ENCODE measurements around the gene CDYL. TPM values are rescaled to one million over a fixed set of nuclear protein-coding genes. Genes with fewer than 3 reads are reported as not detected.

Gene CDYL
- total RNA-seq, 4 donors from 2014 or later = 32.1 to 61.4 (median 39.0) TPM

GRCh38 chr6:4870821-4871494 lies 94.8 kb downstream of the CDYL start:
- no peak overlapping the region for H3K4me3 ChIP-seq (ENCODE audit: low read depth, poor library complexity, severe bottlenecking)
- WGBS, 2 donors = 91 to 93% methylated on average over 3 of the region's 3 CpGs
- no peak for TF ChIP-seq CTCF (IDR thresholded peaks at IDR 0.05)
- TF ChIP-seq POLR2A (IDR thresholded peaks at IDR 0.05) = no peak
- intact Hi-C loops (cut with DNase I; ENCODE audit: low total_unique reads) = no loop called here
- DNase-seq (ENCODE audit: low spot score in 2 of 2) = no peak

- intact Hi-C loops (cut with DNase I; ENCODE audit: low total_unique reads) = no loop called here
- DNase-seq (ENCODE audit: low spot score in 2 of 2) = no peak
- WGBS, 2 donors = 95 to 96% methylated on average over 5 of the region's 5 CpGs
- no peak for TF ChIP-seq CTCF (IDR thresholded peaks at IDR 0.05)
- TF ChIP-seq POLR2A (IDR thresholded peaks at IDR 0.05) = no peak
- no peak overlapping the region for H3K4me3 ChIP-seq (ENCODE audit: low read depth, poor library complexity, severe bottlenecking)
These were observed 95.6 kb downstream of the CDYL start for GRCh38 chr6:4871825-4872224.

GRCh38 chr6:4872841-4873240 lies 96.6 kb downstream of the CDYL start:
- 52 to 60% methylated on average over 2 of the region's 2 CpGs for whole genome bisulfite sequencing, 2 donors
- DNase-seq (ENCODE audit: low spot score in 2 of 2) = no peak
- no peak for TF ChIP-seq CTCF (IDR thresholded peaks at IDR 0.05)
- no peak for TF ChIP-seq POLR2A (IDR thresholded peaks at IDR 0.05)
- intact Hi-C loops (cut with DNase I; ENCODE audit: low total_unique reads) = no loop called here
- no peak overlapping the region for H3K4me3 ChIP-seq (ENCODE audit: low read depth, poor library complexity, severe bottlenecking)

GRCh38 chr6:4873928-4874327 lies 97.7 kb downstream of the CDYL start:
- intact Hi-C loops (cut with DNase I; ENCODE audit: low total_unique reads) = no loop called here
- no peak for DNase-seq (ENCODE audit: low spot score in 2 of 2)
- H3K4me3 ChIP-seq (ENCODE audit: low read depth, poor library complexity, severe bottlenecking) = no peak overlapping the region
- WGBS, 2 donors = 68 to 70% methylated on average over 6 of the region's 6 CpGs
- no peak for TF ChIP-seq POLR2A (IDR thresholded peaks at IDR 0.05)
- TF ChIP-seq CTCF (IDR thresholded peaks at IDR 0.05) = no peak

GRCh38 chr6:4879741-4880275 lies 103.6 kb downstream of the CDYL start:
- intact Hi-C loops (cut with DNase I; ENCODE audit: low total_unique reads) = no loop called here
- WGBS, 2 donors = 96 to 98% methylated on average over 6 of the region's 6 CpGs
- no peak overlapping the region for H3K4me3 ChIP-seq (ENCODE audit: low read depth, poor library complexity, severe bottlenecking)
- no peak for DNase-seq (ENCODE audit: low spot score in 2 of 2)
- TF ChIP-seq CTCF (IDR thresholded peaks at IDR 0.05) (no peak), POLR2A (IDR thresholded peaks at IDR 0.05) (no peak)

- H3K4me3 ChIP-seq (ENCODE audit: low read depth, poor library complexity, severe bottlenecking) = no peak overlapping the region
- no peak for DNase-seq (ENCODE audit: low spot score in 2 of 2)
- intact Hi-C loops (cut with DNase I; ENCODE audit: low total_unique reads) = no loop called here
- 85% methylated on average over 3 of the region's 3 CpGs for WGBS, 2 donors
- no peak for TF ChIP-seq POLR2A (IDR thresholded peaks at IDR 0.05)
- no peak for TF ChIP-seq CTCF (IDR thresholded peaks at IDR 0.05)
These were observed 104.2 kb downstream of the CDYL start for GRCh38 chr6:4880363-4880762.

All from lower leg skin (tissue), 4 donors.